Measurements from ENCODE around the gene OR2L5. TPM values are rescaled to one million over a fixed set of nuclear protein-coding genes. Genes with fewer than 3 reads are reported as not detected.

The OR2L5 gene
- total RNA-seq, 1 donor: not detected

DNA sequence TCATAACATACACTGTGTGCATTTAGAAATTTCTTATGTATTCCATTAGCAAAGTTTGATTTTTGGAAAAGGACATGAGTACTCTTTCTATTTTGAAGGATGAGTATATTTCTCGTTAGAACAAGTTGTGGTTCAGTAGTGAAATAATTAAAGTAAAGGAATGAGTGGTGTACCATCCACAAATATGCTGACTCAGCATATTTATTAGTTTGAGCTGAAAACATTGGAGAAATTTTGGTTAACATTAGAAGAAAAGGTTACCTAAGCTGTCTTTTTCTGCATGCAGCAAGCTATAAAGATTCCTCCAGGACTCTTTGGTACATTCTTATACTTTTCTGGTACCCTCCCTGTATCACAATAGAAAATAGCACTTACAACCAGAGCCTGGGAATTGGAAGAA, 5.7 kb upstream of the OR2L5 start:
- no peak overlapping the region for H3K4me3 ChIP-seq (ENCODE audit: low read depth, low read length)
- TF ChIP-seq CTCF (IDR thresholded peaks at IDR 0.05; ENCODE audit: insufficient read depth, low read depth, low read length): no peak
- no peak for DNase-seq (ENCODE audit: low read depth)

DNA sequence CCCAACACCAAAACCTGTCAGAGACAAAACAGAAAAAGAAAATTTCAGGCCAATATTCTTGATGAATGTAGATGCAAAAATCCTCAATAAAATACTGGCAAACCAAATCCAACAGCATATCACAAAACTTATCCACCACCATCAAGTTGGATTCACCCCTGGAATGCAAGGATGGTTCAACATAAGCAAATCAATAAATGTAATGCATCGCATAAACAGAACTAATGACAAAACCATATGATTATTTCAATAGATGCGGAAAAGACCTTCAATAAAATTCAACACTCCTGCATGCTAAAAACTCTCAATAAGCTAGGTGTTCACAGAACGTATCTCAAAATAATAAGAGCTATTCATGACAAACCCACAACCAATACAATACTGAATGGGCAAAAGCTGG, 3.8 kb upstream of the OR2L5 start:
- no peak for DNase-seq (ENCODE audit: low read depth)
- no peak for TF ChIP-seq CTCF (IDR thresholded peaks at IDR 0.05; ENCODE audit: insufficient read depth, low read depth, low read length)
- no peak overlapping the region for H3K4me3 ChIP-seq (ENCODE audit: low read depth, low read length)

DNA sequence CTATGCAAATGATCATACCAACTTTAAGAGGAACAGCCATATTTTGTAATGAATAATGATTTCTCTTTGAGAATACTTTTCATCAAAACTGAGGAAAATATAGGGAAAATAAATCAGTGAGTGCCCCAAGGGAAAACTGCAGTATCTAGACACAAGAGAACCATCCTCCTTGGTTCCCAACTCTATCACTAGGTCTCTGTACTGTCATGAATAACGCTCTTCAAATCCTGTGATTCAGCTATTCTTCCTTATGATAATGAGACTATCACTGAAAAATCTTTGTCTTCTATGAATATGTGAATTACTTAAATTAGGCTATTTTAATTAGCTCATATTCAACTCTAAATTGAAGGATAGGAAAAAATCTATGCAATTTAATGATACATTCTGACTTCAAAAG, 2.3 kb downstream of the OR2L5 start:
- DNase-seq (ENCODE audit: low read depth): no peak
- no peak overlapping the region for H3K4me3 ChIP-seq (ENCODE audit: low read depth, low read length)
- TF ChIP-seq CTCF (IDR thresholded peaks at IDR 0.05; ENCODE audit: insufficient read depth, low read depth, low read length): no peak

GRCh38 chr1:248029770-248030169, 16.3 kb downstream of the OR2L5 start, which contains the start of gene OR2L2:
Gene OR2L2, plus strand, starts transcription at chr1:248030070. Its CDS starts 8,198 bp downstream, at chr1:248038268.
- H3K4me3 ChIP-seq (ENCODE audit: low read depth, low read length): no peak within 1 kb of the TSS
- DNase-seq (ENCODE audit: low read depth): no peak
- no peak for TF ChIP-seq CTCF (IDR thresholded peaks at IDR 0.05; ENCODE audit: insufficient read depth, low read depth, low read length)

- H3K4me3 ChIP-seq (ENCODE audit: low read depth, low read length): no peak overlapping the region
- no peak for DNase-seq (ENCODE audit: low read depth)
- no peak for TF ChIP-seq CTCF (IDR thresholded peaks at IDR 0.05; ENCODE audit: insufficient read depth, low read depth, low read length)
These were observed 31.7 kb downstream of the OR2L5 start for GRCh38 chr1:248045209-248045608.

GRCh38 chr1:248046536-248046935, 33.1 kb downstream of the OR2L5 start, which contains the start of gene OR2L3:
Gene OR2L3, plus strand, starts transcription at chr1:248046836. Its CDS starts 13,846 bp downstream, at chr1:248060682.
- no peak for TF ChIP-seq CTCF (IDR thresholded peaks at IDR 0.05; ENCODE audit: insufficient read depth, low read depth, low read length)
- DNase-seq (ENCODE audit: low read depth): no peak
- no peak within 1 kb of the TSS for H3K4me3 ChIP-seq (ENCODE audit: low read depth, low read length)

- TF ChIP-seq CTCF (IDR thresholded peaks at IDR 0.05; ENCODE audit: insufficient read depth, low read depth, low read length): no peak
- no peak overlapping the region for H3K4me3 ChIP-seq (ENCODE audit: low read depth, low read length)
- DNase-seq (ENCODE audit: low read depth): no peak
These were observed 33.5 kb downstream of the OR2L5 start for GRCh38 chr1:248047008-248047407.
